ENCODE results near the gene CCDC68. TPM values are rescaled to one million over a fixed set of nuclear protein-coding genes. Genes with fewer than 3 reads are reported as not detected.
A peak's percentile ranks its signal among the peaks of the same experiment; 100 is the strongest.

The CCDC68 gene
- total and polyA plus RNA-seq, 2 of the 13 experiments (the other 11 are each of a cell fraction or from before 2014, with no cell fraction given) = 4.6 to 13.3 TPM

DNA sequence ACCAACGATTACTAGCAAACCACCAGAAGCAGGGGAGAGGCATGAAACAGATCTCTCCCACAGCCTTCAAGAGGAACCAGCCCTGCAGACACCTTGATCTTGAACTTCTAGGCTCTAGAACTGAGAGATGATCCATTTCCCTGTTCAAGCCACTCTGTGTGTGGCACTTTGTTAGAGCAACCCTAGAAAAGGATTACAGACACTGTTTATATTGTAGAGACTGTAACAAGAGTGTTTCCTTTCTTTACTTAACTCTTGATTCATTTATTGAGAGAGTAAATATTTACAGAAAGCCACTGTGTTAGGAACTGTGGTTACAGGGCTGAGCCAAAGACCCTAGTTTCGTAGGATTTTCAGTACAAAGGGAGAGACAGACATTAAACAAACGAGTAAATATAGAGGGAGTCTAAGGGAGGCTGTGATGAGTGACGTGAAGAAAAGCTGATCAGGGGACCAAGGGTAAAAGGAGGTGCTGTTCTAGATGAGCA is 10.9 kb downstream of the CCDC68 start (continued):
- TF ChIP-seq, protein P1, sequence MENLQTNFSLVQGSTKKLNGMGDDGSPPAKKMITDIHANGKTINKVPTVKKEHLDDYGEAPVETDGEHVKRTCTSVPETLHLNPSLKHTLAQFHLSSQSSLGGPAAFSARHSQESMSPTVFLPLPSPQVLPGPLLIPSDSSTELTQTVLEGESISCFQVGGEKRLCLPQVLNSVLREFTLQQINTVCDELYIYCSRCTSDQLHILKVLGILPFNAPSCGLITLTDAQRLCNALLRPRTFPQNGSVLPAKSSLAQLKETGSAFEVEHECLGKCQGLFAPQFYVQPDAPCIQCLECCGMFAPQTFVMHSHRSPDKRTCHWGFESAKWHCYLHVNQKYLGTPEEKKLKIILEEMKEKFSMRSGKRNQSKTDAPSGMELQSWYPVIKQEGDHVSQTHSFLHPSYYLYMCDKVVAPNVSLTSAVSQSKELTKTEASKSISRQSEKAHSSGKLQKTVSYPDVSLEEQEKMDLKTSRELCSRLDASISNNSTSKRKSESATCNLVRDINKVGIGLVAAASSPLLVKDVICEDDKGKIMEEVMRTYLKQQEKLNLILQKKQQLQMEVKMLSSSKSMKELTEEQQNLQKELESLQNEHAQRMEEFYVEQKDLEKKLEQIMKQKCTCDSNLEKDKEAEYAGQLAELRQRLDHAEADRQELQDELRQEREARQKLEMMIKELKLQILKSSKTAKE (CRISPR knock-in tag; IDR thresholded peaks at IDR 0.05; ENCODE audit: borderline replicate concordance) = peak; percentile 94
- TF ChIP-seq TBX3 (IDR thresholded peaks at IDR 0.05; ENCODE audit: borderline replicate concordance) (peak; percentile 96), MED8 (CRISPR knock-in tag; IDR thresholded peaks at IDR 0.05; ENCODE audit: insufficient replicate concordance) (no peak), ZNF430 (CRISPR knock-in tag; IDR thresholded peaks at IDR 0.05) (no peak), ZFP36 (IDR thresholded peaks at IDR 0.05; ENCODE audit: borderline replicate concordance, low read depth, low read length, partially characterized antibody) (peak; percentile 55), ZNF33A (CRISPR knock-in tag; IDR thresholded peaks at IDR 0.05; ENCODE audit: borderline replicate concordance) (0 out of 2 replicates have a peak, but pooled peaks have one; percentile 74), GATAD1 (CRISPR knock-in tag; IDR thresholded peaks at IDR 0.05) (peak; percentile 34; the same call in 1 of the 2 replicates), SALL1 (CRISPR knock-in tag; IDR thresholded peaks at IDR 0.05) (peak; percentile 40; the same call in 1 of the 2 replicates), ZNF724P (CRISPR knock-in tag; IDR thresholded peaks at IDR 0.05; ENCODE audit: borderline replicate concordance) (no peak), ISL2 (CRISPR knock-in tag; IDR thresholded peaks at IDR 0.05) (peak; percentile 92), RORA (CRISPR knock-in tag; IDR thresholded peaks at IDR 0.05) (no peak), CCAR2 (optimal IDR thresholded peaks at IDR 0.05; ENCODE audit: low read depth, low read length) (no peak), CEBPG (CRISPR knock-in tag; IDR thresholded peaks at IDR 0.05) (peak; percentile 65), HDAC2 (CRISPR knock-in tag; IDR thresholded peaks at IDR 0.05) (peak; percentile 90), KAT8 (CRISPR knock-in tag; IDR thresholded peaks at IDR 0.05) (peak; percentile 42; the same call in 1 of the 2 replicates), ELF3 (CRISPR knock-in tag; IDR thresholded peaks at IDR 0.05) (peak; percentile 82), ZNF709 (CRISPR knock-in tag; IDR thresholded peaks at IDR 0.05) (no peak)
- TF ChIP-seq, protein P2, sequence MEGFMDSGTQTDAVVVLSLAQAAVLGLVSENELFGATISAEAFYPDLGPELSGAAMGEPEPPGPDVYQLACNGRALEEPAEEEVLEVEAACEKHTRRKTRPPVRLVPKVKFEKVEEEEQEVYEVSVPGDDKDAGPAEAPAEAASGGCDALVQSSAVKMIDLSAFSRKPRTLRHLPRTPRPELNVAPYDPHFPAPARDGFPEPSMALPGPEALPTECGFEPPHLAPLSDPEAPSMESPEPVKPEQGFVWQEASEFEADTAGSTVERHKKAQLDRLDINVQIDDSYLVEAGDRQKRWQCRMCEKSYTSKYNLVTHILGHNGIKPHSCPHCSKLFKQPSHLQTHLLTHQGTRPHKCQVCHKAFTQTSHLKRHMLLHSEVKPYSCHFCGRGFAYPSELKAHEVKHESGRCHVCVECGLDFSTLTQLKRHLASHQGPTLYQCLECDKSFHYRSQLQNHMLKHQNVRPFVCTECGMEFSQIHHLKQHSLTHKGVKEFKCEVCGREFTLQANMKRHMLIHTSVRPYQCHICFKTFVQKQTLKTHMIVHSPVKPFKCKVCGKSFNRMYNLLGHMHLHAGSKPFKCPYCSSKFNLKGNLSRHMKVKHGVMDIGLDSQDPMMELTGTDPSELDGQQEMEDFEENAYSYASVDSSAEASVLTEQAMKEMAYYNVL (CRISPR knock-in tag; IDR thresholded peaks at IDR 0.05; ENCODE audit: borderline replicate concordance) = peak; percentile 81; the same call in 1 of the 2 replicates
- TF ChIP-seq, protein P3, sequence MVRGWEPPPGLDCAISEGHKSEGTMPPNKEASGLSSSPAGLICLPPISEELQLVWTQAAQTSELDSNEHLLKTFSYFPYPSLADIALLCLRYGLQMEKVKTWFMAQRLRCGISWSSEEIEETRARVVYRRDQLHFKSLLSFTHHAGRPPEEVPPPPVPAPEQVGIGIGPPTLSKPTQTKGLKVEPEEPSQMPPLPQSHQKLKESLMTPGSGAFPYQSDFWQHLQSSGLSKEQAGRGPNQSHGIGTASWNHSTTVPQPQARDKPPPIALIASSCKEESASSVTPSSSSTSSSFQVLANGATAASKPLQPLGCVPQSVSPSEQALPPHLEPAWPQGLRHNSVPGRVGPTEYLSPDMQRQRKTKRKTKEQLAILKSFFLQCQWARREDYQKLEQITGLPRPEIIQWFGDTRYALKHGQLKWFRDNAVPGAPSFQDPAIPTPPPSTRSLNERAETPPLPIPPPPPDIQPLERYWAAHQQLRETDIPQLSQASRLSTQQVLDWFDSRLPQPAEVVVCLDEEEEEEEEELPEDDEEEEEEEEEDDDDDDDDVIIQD (CRISPR knock-in tag; IDR thresholded peaks at IDR 0.05; ENCODE audit: low read depth) = peak; percentile 86
- TF ChIP-seq, protein P4, sequence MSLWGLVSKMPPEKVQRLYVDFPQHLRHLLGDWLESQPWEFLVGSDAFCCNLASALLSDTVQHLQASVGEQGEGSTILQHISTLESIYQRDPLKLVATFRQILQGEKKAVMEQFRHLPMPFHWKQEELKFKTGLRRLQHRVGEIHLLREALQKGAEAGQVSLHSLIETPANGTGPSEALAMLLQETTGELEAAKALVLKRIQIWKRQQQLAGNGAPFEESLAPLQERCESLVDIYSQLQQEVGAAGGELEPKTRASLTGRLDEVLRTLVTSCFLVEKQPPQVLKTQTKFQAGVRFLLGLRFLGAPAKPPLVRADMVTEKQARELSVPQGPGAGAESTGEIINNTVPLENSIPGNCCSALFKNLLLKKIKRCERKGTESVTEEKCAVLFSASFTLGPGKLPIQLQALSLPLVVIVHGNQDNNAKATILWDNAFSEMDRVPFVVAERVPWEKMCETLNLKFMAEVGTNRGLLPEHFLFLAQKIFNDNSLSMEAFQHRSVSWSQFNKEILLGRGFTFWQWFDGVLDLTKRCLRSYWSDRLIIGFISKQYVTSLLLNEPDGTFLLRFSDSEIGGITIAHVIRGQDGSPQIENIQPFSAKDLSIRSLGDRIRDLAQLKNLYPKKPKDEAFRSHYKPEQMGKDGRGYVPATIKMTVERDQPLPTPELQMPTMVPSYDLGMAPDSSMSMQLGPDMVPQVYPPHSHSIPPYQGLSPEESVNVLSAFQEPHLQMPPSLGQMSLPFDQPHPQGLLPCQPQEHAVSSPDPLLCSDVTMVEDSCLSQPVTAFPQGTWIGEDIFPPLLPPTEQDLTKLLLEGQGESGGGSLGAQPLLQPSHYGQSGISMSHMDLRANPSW (CRISPR knock-in tag; IDR thresholded peaks at IDR 0.05; ENCODE audit: borderline replicate concordance) = 0 out of 2 replicates have a peak, but pooled peaks have one; percentile 66
- TF ChIP-seq, protein P5, sequence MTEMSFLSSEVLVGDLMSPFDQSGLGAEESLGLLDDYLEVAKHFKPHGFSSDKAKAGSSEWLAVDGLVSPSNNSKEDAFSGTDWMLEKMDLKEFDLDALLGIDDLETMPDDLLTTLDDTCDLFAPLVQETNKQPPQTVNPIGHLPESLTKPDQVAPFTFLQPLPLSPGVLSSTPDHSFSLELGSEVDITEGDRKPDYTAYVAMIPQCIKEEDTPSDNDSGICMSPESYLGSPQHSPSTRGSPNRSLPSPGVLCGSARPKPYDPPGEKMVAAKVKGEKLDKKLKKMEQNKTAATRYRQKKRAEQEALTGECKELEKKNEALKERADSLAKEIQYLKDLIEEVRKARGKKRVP (CRISPR knock-in tag; IDR thresholded peaks at IDR 0.05) = peak in 1 of 2 experiments; percentile 76; a peak in 2 of 4 replicates

All from HepG2 (cell line).